Measurements from ENCODE around the gene COA6. TPM values are rescaled to one million over a fixed set of nuclear protein-coding genes. Genes with fewer than 3 reads are reported as not detected.

The COA6 gene
- polyA plus RNA-seq, 2 of the 4 experiments (the other 2 are of a cell fraction): 102 to 133 TPM

DNA sequence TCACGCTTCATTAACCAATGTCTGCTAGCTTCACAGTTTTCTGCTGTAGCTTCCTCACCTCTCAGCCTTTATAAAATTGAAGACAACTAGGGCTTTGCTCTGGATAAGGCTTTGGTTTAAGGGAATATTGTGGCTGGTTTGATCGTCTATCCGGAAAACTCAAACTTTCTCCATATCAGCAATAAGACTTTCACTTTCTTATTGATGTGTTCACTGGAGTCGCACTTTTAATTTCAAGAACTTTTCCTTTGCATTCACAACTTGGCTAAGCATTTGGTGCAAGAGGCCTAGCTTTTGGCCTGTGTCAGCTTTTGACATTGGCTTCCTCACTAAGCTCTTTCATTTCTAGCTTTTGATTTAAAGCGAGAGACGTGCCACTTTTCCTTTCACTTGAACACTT lies 12.9 kb downstream of the COA6 start:
- no peak for TF ChIP-seq CTCF (IDR thresholded peaks at IDR 0.05)
- TF ChIP-seq HOXB5 (CRISPR knock-in tag; IDR thresholded peaks at IDR 0.05): no peak
- TF ChIP-seq, protein P1, sequence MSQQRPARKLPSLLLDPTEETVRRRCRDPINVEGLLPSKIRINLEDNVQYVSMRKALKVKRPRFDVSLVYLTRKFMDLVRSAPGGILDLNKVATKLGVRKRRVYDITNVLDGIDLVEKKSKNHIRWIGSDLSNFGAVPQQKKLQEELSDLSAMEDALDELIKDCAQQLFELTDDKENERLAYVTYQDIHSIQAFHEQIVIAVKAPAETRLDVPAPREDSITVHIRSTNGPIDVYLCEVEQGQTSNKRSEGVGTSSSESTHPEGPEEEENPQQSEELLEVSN (IDR thresholded peaks at IDR 0.05; ENCODE audit: borderline replicate concordance, low read depth): no peak
- no peak for TF ChIP-seq MAZ (IDR thresholded peaks at IDR 0.05; ENCODE audit: borderline replicate concordance, low read depth, low read length)
- TF ChIP-seq CHD4 (IDR thresholded peaks at IDR 0.05; ENCODE audit: borderline replicate concordance): no peak
- TF ChIP-seq NFE2L2 (conservative IDR thresholded peaks at IDR 0.05; ENCODE audit: low read length): no peak
- TF ChIP-seq ESRRA (IDR thresholded peaks at IDR 0.05; ENCODE audit: borderline replicate concordance, low read length): no peak
- TF ChIP-seq, protein P2, sequence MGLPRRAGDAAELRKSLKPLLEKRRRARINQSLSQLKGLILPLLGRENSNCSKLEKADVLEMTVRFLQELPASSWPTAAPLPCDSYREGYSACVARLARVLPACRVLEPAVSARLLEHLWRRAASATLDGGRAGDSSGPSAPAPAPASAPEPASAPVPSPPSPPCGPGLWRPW (IDR thresholded peaks at IDR 0.05): no peak
- no peak for TF ChIP-seq POLR2A (IDR thresholded peaks at IDR 0.05; ENCODE audit: low read length)
- TF ChIP-seq TP53 (CRISPR knock-in tag; IDR thresholded peaks at IDR 0.05): no peak
- no peak for TF ChIP-seq ATOH8 (CRISPR knock-in tag; IDR thresholded peaks at IDR 0.05; ENCODE audit: low read depth)
- TF ChIP-seq RAD21 (conservative IDR thresholded peaks at IDR 0.05 in 1 of 2, IDR thresholded peaks at IDR 0.05 in 1 of 2): no peak
- no peak for TF ChIP-seq NPAS2 (CRISPR knock-in tag; IDR thresholded peaks at IDR 0.05; ENCODE audit: borderline replicate concordance)
- no peak for TF ChIP-seq HMGXB4 (CRISPR knock-in tag; IDR thresholded peaks at IDR 0.05; ENCODE audit: borderline replicate concordance)
- no peak for TF ChIP-seq SREBF2 (IDR thresholded peaks at IDR 0.05)
- Histone ChIP-seq H3K4me1 (no peaks in the 10 kb centered on the region), H3K4me2 (no peak overlapping the region), H3K9me3 (no peaks in the 10 kb centered on the region), H3K27ac (no peak overlapping the region), H3K4me3 (no peak overlapping the region)
- whole genome bisulfite sequencing (ENCODE audit: missing lambda C conversion rate): 96% methylated on average over 6 of the region's 6 CpGs
- ATAC-seq (no peak), FAIRE-seq (no peak), DNase-seq (ENCODE audit: low read depth in 1 of 2, low spot score in 1 of 2) (no peak)
- ChIA-PET POLR2A (no interaction called here), CTCF (interaction anchor here (1.4 kb wide), 1 partner anchor 12 kb away, joined by 3 read pairs; no protein-coding TSS in a partner anchor)

GRCh38 chr1:234388094-234388493 lies 14.8 kb downstream of the COA6 start:
- no peak for FAIRE-seq
- ChIA-PET POLR2A (no interaction called here), CTCF (no interaction called here)
- no peak for TF ChIP-seq MYC (IDR thresholded peaks at IDR 0.05; ENCODE audit: borderline replicate concordance, low read length)
- TF ChIP-seq MAFK (IDR thresholded peaks at IDR 0.05; ENCODE audit: partially characterized antibody): no peak
- no peak for TF ChIP-seq RNF2 (IDR thresholded peaks at IDR 0.05; ENCODE audit: borderline replicate concordance, low read depth)
- TF ChIP-seq, protein P3, sequence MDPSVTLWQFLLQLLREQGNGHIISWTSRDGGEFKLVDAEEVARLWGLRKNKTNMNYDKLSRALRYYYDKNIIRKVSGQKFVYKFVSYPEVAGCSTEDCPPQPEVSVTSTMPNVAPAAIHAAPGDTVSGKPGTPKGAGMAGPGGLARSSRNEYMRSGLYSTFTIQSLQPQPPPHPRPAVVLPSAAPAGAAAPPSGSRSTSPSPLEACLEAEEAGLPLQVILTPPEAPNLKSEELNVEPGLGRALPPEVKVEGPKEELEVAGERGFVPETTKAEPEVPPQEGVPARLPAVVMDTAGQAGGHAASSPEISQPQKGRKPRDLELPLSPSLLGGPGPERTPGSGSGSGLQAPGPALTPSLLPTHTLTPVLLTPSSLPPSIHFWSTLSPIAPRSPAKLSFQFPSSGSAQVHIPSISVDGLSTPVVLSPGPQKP (IDR thresholded peaks at IDR 0.05; ENCODE audit: low read depth, low read length): no peak
- no peak for TF ChIP-seq PHF8 (IDR thresholded peaks at IDR 0.05; ENCODE audit: borderline replicate concordance, low read depth)
- TF ChIP-seq BHLHE40 (IDR thresholded peaks at IDR 0.05; ENCODE audit: low read depth, low read length): no peak
- TF ChIP-seq, protein P4, sequence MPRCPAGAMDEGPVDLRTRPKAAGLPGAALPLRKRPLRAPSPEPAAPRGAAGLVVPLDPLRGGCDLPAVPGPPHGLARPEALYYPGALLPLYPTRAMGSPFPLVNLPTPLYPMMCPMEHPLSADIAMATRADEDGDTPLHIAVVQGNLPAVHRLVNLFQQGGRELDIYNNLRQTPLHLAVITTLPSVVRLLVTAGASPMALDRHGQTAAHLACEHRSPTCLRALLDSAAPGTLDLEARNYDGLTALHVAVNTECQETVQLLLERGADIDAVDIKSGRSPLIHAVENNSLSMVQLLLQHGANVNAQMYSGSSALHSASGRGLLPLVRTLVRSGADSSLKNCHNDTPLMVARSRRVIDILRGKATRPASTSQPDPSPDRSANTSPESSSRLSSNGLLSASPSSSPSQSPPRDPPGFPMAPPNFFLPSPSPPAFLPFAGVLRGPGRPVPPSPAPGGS (IDR thresholded peaks at IDR 0.05): no peak
- TF ChIP-seq NPAS2 (CRISPR knock-in tag; IDR thresholded peaks at IDR 0.05; ENCODE audit: borderline replicate concordance): no peak
- TF ChIP-seq EP300 (IDR thresholded peaks at IDR 0.05): no peak
- no peak for TF ChIP-seq PBX3 (IDR thresholded peaks at IDR 0.05)
- TF ChIP-seq CHD4 (IDR thresholded peaks at IDR 0.05; ENCODE audit: borderline replicate concordance): no peak
- TF ChIP-seq, protein P5, sequence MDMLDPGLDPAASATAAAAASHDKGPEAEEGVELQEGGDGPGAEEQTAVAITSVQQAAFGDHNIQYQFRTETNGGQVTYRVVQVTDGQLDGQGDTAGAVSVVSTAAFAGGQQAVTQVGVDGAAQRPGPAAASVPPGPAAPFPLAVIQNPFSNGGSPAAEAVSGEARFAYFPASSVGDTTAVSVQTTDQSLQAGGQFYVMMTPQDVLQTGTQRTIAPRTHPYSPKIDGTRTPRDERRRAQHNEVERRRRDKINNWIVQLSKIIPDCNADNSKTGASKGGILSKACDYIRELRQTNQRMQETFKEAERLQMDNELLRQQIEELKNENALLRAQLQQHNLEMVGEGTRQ (IDR thresholded peaks at IDR 0.05): no peak
- no peak for TF ChIP-seq CBX2 (IDR thresholded peaks at IDR 0.05; ENCODE audit: borderline replicate concordance, low read depth)
- TF ChIP-seq TP53 (CRISPR knock-in tag; IDR thresholded peaks at IDR 0.05): no peak
- TF ChIP-seq ZNF302 (CRISPR knock-in tag; IDR thresholded peaks at IDR 0.05): no peak
- TF ChIP-seq NR3C1 (IDR thresholded peaks at IDR 0.05): no peak

More at GRCh38 chr1:234388094-234388493, 14.8 kb downstream of the COA6 start:
- Histone ChIP-seq H3K9me3 (no peaks in the 10 kb centered on the region), H3K27ac (no peak overlapping the region), H3K4me3 (no peak overlapping the region), H3K4me1 (no peaks in the 10 kb centered on the region), H3K4me2 (no peak overlapping the region)
- 74% methylated on average over 6 of the region's 6 CpGs for WGBS (ENCODE audit: missing lambda C conversion rate)
- DNase-seq (ENCODE audit: low read depth in 1 of 2, low spot score in 1 of 2): no peak
- ATAC-seq: no peak
